T-helper 2 cell treated with Interferon-gamma antibody and Interleukin-4, amounts not matched to agents 100 ng/mL and 5 ng/mL, for 36 hours (primary cell): ENCODE data around the gene WLS. TPM values are rescaled to one million over a fixed set of nuclear protein-coding genes. Genes with fewer than 3 reads are reported as not detected.

Experiments
- intact Hi-C: fragments of 100-400 bp; cut with micrococcal nuclease; formaldehyde crosslinking; loops from one replicate; pipeline ENCODE4 v1.15.1; 2023
- total RNA-seq: library from RNA; stranded (reverse); gene quantifications from 2 replicates; pipeline ENCODE4 v1.2.3, GENCODE V29; 2022

The WLS gene
- total RNA-seq, 1 donor from 2014 or later: not detected

DNA sequence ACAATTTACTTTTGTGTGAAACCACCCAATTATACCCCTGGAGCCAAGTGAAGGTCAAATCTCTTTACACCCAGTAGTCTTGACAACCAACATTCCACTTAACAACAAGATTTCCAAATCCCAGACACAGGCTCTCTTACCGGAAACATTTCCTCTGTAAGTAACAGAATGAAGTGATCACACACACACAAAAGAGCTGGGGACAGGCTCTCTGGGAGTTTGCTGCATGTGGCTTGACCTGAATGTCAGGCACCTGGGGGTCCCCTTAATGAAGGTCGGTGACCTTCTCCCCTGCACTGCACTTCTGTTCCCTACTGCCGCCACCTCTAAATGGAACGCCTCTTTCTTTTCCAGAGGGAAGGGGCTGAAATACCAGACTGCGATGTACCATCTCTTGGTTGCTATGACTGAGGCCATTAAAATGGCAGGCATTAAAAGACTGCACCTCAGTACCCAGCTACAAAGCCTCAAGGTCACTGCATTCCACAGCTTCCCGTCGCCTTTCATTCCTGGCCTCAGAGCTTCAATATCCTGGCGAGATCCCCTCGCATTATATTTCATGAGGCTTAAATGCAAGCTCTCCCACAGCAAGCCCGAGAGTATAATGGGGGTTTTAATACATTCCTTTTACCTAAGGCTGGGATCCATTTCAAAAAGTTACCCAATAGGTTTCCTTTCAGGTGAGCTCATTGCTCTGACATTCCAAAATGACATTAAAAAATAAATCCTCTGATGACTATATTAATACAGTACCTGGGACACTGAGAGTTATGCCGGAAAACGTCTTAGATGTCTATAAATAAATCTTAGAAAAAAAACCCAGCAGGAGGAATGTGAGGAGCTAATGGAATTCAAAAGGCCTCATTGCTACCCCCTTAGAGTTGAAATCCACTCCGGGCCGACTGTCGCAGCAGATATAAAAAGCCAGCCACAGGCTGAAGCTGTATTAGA is 91.0 kb downstream of the WLS start:
- intact Hi-C loops: no loop called here

DNA sequence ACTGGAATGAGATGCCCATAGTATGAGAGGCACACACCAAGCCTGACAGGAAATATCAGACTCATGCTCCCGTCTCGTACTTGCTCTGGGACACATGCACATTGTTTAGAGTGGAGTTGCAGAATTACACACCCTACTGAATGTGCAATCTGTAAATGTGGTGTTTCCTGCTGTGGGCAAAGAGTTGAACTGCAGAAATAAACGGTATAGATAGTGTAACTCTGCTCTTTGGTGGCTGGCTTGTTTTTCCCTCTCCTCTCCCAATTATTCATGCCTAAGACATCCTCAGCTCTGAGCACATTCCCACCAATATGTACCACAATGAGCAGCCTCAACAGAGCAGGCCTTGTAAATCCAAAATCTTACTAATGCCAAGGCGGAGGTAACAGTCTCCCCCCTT is 91.8 kb downstream of the WLS start:
- intact Hi-C loops: no loop called here

DNA sequence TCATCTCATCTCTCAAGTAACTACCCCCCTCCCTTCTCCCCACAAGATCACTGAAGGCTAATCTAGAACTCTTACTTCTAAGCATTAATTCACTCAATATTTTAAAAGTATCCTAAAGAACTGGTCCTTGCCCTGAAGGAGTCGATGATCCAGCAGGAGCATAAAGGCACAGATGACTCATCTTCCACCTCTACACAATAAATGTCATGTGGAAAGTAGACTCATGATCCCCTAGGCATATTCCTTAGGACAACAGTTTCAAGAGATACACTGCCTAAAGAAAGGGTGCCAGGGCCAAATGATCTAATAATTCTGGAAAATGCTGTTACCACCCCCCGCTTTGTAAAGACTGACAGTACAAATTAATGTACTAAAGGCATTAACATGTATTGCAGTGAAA is 96.1 kb downstream of the WLS start:
- intact Hi-C loops: no loop called here

DNA sequence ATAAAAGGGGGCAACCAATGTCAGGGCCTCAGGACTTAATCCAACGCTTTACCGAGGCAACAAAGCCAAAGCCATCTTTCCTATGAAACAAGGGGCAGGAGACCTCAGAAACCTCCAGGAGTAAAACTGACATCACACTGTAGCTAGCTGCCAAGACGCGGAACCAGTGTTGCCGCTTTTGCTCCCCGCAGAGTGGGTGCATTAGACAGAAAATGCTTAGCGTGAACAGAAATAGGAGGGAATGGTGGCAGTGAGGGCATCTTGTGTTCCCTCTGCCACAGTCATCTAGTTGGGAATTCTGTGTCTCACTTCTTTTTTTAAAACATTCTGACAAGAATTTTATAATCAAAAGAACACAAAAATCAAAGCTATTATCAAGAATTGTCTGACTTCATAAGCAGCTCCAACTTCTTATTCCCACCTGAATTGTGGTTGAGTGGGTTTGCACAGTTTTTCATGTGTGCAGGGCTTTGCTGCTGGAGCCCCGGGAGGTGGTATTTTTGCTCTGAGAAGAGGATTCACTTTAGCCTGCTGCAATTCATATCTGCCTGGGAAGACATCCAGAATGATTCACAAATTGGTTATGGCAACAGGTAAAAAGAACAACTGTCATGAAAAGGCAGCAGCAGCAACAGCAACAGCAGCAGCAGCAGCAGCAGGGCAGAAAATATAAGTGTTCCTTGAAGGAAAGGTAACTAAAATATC is 99.7 kb downstream of the WLS start:
- intact Hi-C loops: no loop called here

DNA sequence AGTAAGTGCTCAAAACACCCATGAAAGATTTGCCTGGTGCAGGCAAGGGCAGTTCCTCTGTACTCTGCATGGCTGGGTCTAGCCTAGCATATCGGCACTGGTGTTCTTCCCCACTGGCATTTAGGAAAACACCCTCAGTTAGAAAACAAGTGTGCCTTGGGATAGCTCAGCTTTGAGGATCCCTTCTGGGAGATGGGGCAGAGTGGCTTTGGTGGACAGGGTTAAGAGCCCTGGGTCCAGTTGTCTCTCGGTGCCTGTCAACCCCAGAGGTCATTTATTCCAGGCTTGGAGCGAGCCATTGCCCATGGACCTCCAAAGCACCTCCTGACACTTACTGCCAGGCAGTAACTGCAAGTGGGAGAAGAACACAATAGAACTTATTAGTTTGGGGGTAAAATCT is 101.1 kb downstream of the WLS start:
- intact Hi-C loops: no loop called here

DNA sequence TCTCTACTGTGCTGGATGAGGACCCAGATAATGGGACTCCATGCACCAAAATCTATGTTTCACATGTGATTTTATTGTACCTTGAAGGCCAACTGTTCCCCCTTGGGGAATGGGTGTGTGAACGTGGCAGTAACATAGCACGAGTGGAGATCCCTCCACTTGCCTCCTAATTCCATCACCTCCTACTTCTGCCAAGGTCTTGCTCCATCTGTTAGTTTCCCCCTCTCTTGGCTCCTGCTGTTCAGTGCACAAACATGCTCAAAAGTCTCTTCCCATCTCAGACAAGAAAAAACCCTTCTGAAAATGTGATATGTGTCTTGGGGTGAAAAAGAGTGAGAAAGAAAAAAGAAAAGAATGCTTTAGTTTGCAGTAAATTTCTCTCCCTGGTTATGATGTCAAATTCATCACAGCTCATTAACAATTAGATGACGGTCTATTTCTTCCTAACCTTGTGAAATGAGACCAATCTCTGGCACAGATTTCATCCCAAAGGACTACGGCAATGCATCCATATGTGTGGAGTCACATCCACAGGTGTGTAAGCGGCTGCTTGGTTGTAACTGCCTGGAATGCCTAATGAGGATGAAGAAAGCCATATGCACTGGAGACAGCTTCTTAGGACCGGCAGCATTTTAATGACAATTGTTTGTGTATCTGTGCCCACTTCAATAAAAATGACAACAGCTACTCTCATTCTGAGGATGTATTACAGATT is 102.6 kb downstream of the WLS start:
- intact Hi-C loops: no loop called here

DNA sequence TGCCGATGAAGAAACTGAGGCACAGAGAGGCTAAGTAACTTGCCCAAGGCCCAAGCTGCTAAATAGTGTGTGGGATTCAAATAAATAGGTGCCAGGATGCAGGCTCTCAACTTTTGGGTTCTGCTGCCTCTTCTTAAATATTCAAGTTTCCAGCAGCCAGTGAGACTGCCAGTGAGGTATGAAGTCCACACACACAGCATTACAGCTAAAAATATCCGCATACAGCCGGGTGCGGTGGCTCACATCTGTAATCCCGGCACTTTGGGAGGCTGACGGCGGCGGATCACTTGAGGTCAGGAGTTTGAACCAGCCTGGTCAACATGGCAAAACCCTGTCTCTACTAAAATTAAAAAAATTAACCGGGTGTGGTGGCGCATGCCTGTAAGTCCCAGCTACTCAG is 103.5 kb downstream of the WLS start:
- intact Hi-C loops: no loop called here

DNA sequence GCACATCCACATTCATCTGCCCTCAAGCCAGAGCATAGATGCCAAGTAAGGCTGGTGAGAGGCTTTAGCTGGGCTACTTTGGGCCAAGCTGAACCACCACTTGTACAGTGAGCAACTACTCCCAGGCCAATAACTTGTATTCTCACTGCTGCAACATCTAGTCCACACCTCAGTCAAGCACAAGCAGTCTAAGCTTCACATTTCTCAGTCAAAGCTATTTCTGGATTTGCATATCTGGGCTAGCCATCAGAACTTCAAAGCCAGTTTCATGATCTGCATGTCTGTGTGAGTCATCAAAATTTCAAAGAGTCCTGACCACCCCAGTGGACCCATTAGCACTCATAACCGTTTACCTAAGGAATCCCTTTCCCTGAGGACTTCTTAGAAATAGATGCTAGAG is 104.2 kb downstream of the WLS start:
- intact Hi-C loops: no loop called here

DNA sequence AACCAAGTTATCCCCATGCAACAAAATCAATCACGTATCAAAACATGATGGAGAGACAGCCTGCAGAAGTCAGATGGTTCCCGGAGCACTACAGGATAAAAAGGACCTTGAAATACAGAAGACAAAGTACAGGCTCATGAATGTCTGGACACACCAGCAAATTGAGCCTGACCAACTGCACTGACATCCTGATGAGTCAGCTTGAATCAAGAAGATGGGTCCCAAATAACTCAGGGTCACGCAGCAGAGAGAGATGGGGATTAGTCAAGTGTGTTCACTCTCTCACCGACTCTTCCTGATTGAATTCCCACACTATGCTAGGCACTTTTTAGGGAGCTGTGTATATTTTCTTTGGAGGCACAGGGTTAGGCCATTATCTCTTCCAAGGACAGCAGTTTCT is 110.8 kb downstream of the WLS start:
- intact Hi-C loops: loop anchor here (2.0 kb wide), 1 partner anchor 321 kb away; no protein-coding TSS in a partner anchor

DNA sequence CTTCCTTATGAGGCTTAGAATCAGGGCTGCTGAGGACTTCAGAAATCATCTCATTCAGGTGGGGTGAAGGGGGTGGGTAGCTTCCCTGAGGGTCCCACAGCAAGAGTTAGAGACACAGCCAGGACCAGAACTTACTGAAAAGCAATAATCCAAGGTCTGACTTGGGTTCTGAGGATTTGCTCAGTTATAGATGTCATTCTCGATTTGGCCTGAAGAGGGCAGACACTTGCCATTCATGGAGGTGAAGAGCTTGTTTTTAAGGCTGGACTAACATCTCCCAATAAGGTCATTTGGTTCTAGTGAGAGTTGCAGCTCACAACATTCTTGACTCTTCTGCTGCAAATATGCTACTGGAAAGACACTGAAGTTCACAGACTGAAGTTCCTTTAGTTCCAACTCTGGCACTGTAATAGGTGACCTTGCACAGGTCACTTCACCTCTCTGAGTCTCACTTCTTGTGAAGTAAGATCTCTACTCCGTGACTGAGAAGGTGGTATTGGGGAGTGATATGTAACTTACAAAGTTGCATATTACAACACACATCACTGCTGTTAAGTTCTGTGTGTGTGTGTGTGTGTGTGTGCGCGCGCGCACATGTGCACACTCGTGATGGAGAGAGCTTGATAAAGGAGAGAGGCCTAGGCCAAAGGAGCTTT is 112.1 kb downstream of the WLS start:
- intact Hi-C loops: loop anchor here (1.0 to 2.0 kb wide), 3 partner anchors 226 to 1617 kb away; no protein-coding TSS in a partner anchor

DNA sequence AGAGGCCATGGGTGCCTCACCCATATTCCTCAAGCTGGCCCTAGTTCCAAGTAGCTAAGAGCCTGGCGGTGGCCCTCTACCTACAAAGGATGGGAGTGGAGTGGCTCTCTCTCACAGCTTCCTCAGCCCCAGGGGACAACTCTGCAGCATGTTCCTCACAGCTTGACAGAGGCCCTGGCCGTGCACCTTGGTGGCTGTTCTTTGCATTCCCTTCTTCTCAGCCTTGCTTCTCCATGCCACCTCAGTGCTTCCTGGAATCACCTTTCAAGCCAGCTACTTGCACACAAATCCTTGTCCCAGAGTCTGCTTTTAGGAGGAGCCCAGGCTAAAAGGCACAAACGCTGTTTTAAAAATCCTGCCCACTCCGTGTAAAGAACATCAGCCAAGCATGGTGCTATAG is 112.9 kb downstream of the WLS start:
- intact Hi-C loops: loop anchor here (5.0 to 10.0 kb wide), 2 partner anchors 267 to 355 kb away; no protein-coding TSS in a partner anchor

DNA sequence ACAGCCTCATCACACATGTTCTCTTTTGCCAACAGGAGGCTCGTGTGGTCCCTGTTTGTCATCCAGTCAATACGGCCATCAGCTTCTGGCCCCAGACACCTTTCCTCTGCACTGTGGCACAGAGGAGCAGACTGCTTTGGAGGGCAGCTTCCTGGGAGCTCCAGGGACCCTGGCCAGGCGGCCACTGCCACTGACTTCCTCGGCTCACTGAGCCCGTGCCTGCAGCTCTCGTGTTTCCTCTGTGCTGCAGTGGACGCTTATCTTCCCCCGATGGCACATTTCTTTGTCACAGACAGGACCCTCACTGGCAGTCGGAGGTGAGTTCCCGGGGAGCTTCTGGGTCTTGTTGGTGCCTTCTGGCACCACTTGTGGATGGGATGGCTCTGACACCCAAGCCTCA is 114.9 kb downstream of the WLS start:
- intact Hi-C loops: loop anchor here (5.0 to 10.0 kb wide), 2 partner anchors 265 to 353 kb away; no protein-coding TSS in a partner anchor

DNA sequence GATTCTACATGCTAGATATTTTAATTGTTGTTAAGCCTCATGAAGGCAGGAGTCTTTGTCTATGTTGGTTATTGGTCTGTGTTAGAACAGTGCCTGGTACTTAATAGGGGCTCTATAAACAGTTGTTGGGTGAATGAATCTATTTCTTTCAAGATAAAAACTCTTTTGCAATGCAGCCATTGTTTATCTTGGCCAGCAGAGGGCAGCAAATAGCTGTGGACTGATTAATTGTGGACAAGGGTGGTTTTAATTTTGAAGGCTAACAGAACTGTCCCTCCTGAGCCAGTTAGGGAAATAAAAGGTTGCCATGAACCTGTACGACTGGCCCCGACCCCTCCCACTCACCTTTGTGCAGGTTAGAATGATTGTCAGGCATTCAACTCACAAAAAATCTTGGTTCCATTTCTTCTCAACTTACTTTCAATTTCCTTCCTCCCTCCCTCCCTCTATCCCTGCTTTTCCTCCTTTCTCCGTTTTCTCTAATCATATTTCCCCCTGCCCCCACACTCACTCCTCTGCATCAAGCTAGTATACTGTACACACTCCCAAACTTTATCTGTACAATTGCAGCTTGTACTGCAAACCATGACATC is 115.6 kb downstream of the WLS start:
- intact Hi-C loops: loop anchor here (1.0 to 10.0 kb wide), 3 partner anchors 264 to 1621 kb away; no protein-coding TSS in a partner anchor

DNA sequence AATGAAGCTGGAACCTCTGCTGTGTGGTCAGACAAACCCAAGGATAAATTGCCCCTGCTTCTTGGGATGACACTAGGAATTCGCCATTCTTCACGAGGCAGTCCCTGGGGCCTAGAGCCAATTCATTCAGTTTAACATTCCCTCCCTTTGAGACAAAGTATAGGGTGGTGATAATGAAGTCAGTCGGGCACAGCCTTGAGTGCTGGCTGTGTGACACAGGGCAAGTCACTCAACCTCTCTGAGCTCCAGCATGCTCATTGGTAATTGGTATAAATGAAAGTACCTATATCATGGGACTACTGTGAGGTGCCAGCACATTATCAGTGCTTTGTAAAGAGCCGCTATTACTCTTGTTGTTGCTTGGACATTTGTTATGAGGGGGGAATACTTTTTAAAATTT is 117.0 kb downstream of the WLS start:
- intact Hi-C loops: loop anchor here (5.0 to 10.0 kb wide), 2 partner anchors 263 to 351 kb away; no protein-coding TSS in a partner anchor

DNA sequence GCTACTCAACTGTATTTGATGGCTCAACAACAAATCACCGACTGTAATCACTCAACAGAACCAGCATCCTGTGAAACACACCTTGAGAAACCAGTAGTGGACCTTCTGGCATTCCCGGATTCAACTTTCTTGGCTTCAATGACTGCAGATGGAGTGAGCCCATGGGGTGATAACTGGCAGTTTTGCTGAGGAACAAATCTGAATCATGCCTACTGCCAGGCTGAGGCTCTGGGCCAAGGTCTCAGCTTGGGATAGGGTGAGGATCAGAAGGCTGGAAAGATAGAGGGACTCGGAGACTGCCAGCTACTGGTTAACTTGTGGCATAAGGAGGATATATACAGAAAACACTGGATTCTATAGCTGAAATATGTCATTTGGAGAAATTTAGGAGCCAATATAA is 118.4 kb downstream of the WLS start:
- intact Hi-C loops: loop anchor here (10.0 kb wide), 1 partner anchor 349 kb away; no protein-coding TSS in a partner anchor

DNA sequence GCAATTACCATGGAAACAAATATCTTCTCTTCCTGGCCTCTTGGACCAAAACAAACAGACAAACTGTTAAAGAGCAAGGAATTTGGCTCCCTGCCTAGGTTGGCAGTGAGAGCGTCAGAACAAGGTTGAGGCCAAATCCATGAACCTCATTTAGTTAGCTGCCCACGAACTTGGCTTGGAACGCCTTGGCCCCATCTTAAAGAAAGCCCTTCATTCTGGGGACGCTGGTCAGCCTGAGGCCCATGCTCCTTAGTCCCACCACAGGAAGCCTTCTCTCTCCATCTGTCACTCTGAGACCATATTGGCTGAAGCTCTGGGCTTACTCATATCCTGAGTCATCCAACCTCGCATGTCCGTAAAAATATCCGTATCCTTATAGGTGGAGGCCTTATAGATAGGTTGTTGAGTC is 119.5 kb downstream of the WLS start:
- intact Hi-C loops: loop anchor here (10.0 kb wide), 1 partner anchor 348 kb away; no protein-coding TSS in a partner anchor

DNA sequence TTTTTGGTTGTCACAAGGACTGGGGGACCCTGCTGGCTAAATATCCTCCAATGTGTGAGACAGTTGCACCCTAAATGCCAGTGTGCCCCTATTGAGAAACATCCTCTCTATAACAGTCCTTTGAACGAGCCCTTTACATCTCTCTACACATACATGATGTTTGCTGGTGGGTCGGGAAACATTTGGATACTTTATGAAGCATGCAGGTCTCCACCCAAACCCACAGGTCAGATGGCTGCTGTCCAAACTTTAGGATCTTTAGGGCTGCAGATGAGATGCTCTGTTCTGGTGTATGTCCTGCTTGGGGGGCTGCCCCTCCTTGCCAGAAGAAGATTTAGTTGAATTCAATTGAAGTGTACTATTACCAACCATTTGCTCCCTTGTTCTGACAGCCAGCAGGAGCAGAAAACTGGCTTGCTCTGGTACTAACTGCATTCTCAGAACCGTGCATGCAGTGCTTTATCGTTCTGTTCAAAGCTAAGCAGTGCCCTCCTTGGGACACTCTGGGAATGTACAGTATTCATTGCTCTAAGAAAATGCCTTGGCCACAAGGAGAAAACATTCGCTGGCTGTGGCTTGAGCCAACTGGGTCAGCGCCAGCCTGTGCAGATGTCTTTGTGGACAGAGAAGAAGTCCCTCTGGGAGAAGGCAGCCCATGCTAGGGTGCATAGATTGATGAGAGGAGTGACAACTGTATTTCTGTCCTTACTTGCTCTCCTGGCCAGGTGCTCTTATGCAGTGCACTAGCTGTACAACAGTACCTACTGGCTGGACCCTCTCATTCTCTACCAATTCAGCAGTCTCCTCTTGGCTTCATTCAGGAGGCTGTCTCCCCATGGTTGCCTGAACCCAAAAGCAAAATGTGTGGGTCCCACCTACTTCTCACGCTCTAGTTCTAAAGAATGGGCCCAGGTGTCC is 120.5 kb downstream of the WLS start:
- intact Hi-C loops: loop anchor here (10.0 kb wide), 1 partner anchor 347 kb away; no protein-coding TSS in a partner anchor

DNA sequence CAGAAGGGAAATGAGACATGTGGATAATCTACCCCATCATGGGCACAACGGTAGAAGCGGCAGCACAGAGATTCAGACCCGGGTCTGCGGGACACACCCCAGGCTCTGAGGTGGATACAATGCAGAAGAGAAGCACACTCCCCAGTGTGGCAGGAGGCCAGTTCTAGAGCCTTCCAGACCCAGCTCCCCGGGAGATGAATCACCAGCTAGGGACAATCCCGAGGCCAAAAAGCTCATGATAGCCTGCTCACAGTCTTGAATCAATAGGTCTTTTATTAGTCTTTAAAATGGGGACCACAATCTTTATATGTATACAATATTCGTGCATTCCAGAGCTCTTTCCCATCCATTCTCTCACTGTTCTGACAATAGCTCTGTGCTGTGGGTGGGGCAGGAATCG is 124.6 kb downstream of the WLS start:
- intact Hi-C loops: no loop called here

DNA sequence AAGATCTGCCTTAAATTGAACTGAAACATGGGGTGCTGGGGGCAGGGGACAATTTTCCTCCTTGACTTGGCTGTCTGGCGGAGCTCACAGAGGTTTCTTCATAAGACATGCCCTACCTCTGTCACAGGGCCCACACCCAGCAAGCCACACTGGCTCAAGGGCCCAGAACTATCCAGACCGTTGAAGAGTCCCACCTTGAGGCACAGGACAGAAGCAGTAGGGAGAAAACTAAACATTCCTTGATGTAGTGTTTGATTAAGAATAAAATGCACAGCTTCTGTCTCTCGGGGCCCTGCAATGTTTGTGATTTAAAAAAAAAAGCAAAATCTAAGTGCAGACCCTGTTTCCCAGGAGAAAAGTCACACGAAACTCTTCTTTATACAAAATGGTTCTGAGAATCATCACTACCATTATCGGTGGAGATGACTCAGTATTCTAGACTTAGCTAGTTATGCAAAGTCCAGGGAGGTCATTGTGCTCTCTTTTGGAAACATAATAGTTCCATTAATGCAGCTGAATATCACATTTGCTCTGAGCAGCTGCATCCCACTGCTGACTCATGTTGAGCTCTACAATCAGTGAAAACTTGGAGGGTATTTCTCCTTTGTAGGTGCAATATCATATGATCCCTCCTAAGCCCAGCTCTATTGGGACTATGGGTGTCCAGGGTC is 128.3 kb downstream of the WLS start:
- intact Hi-C loops: no loop called here
